ENCODE results near the gene NEK7. TPM values are rescaled to one million over a fixed set of nuclear protein-coding genes. Genes with fewer than 3 reads are reported as not detected.
A peak's percentile ranks its signal among the peaks of the same experiment; 100 is the strongest.

Gene NEK7
- total RNA-seq, 1 experiment from 2014 or later = 46.1 TPM

DNA sequence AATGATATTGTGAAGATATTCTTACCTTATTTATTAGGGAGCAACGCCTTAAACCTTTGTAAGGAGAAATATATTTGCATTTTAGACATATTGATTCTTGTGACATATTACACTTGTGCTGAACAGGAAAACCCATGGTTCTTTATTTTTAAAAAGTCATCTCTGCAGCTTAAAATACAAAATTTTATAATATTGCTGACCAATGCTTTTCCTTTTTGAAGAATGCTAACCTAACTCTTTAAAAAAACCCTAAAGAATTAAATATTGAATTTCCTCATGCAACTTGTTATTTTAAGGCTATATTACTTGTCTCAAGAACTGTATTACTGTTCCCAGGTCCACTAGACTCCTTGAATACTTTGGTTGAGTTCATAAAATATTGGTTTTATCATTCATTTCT is 99.0 kb downstream of the NEK7 start:
- DNase-seq (ENCODE audit: low read depth) = no peak

DNA sequence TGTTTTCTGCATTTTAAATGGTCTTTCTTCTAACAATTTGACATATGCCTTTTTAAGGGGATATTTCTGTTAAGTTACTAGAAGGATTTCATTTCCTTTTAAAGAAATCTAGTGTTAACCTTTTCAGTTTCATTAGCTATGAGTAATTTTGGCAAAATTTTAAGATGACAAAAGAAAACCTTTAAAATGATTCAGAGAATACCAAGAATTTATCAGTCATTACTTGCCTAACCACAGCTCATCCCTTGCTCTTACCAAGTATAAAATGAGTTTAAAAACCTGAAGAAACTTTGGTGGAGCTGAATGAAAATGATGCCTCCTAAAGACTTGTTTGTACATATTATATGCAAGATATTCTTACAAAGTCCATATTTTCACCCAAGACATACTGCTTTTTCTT is 101.7 kb downstream of the NEK7 start:
- peak; percentile 11 for DNase-seq (ENCODE audit: low read depth)

DNA sequence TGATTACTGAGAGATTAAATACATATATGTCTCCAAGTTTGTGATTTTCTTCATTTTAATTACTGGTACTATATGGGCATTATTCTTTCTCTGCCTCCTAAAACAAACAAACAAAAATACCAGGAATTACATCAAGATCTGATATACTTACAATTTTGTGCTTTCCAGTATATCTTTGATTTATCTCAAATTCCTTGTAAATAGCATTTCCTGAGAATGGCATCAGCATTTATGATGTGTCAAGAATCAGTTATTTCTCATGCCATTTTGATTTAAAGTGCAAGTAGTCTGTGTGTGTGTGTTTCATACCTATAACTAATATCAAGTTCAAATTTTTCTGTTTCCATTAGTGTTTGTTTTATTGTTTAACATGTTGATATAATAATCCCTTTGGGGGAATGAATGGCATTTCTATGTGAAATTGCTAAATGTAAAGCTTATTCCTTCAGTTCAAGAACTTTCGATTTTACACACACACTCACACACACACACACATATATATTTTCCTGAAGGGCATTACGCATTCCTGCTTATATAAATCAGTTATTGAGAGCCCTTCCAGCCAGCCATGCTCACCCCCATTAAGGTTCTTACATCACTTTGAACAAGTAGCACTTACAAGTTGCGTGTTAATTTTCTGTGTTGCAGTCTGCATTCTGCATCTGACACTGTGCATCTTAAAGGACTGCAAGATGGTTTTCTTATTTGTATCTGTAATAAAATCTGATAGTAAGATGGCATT is 102.7 kb downstream of the NEK7 start:
- DNase-seq (ENCODE audit: low read depth) = no peak

DNA sequence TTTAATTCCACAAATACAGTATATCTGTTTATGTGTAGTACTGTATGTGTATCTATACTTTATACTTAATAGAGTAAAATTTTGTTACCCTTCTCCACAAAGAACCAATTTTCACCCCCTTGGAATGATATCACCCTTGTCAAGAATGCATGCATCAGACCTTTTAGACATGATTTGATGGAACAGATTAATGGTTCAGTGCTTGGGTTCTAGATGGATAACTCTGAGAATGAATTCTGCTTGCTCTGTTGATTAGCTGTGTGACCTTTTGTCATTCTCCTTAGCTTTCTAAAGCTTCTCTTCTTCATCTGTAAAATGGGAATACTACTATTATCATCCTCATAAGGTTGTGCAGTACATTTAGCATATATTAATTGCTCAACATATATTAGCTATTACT is 105.1 kb downstream of the NEK7 start:
- DNase-seq (ENCODE audit: low read depth) = no peak

DNA sequence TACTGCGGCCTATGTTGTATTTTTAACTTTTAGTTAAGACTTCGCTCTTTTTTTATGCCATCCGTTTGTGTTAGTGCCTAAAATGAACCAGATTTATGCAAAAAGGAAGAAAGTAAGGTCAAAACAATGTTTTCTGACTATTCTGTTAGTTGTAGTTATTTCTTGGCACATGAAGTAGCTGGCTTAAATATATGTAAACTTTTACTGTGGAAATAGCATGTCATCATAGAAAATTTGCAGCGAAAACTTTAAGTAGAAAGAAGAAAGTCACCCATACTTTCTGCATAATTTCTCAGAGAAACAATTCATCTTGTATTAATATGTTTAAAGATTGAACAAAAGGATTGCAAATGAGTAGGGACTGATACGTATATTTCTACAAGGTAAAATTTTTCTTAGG is 106.4 kb downstream of the NEK7 start:
- no peak for DNase-seq (ENCODE audit: low read depth)

DNA sequence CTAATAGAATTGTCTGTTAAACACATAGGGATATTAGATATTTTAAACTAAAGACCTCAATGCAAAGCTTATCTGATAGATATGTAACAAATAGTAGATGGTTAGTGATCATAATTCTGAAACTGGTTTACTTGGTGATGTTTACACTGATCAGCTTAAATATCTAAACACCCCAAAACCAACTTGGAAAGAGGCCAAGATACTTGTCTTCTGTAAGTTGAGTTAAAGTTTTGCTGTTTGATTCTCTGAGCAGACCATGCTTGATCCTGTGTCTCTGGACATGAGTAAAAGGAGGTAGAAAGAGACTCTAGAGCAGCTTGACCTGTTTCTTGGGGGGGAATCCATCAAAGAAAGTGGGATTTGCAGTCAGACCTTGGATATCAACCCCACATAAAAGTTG is 107.5 kb downstream of the NEK7 start:
- no peak for DNase-seq (ENCODE audit: low read depth)

DNA sequence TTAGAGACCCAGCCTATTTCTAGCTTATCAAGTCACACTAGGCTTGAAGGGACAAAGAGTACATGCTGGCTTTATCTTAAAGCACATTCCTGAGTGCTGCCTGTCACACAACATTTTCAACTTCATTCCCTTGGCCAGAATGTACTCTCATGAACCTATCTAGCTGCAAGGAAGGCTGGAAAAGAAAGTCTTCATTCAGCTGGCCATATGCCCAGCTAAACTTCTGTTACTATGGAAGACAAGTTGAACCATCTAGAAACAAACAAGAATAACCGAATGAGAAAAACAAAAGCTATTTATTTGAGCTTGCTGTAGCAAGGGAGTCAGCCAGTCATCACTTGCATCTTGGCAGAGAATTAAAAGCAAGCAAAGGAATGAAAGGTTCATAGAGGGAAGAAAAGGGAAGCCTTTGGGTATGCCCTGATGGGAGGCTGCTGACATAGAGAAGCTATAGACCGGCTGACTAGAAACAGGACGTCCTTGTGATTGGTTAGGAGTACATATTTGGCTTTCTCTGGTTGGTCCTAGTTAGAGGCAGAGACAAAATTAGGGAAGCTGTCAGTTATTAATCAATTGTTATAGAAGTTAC is 108.4 kb downstream of the NEK7 start:
- DNase-seq (ENCODE audit: low read depth) = no peak

DNA sequence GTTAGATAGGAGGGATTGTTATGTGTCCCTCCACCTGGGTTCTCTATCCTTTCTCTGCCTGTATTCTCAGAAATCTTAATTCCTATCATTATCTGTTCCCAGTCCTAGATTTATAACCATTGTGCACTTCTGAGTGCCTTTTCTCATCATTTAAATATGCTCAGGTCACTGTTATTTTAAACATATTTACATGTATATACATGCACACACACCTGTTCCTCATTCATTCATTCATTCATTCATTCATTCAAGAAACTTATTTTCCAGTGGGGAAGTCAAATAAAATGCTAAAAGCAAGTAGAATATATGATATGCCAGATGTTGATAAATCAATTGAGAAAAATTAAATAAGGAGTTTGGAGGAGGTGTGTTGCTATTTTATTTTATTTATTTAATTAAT is 110.3 kb downstream of the NEK7 start:
- DNase-seq (ENCODE audit: low read depth) = no peak

DNA sequence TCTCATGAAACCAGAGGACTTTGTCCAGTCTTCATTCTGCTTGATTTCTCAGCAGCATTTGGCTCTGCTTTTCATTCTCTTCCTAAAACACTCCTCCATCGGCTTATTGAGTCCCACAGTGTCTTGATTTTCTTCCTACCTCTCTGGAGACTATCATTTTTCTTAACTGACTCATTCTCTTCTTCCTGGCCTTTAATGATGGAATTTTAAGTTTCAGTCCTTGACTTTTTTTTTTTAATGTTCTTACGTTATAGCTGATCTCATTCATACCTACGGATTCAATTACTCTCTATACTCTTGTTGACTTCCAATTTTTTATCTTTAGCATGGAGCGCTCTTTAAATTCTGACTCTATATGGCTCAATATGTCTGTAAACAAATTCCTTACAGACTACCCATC is 111.1 kb downstream of the NEK7 start:
- DNase-seq (ENCODE audit: low read depth) = no peak

DNA sequence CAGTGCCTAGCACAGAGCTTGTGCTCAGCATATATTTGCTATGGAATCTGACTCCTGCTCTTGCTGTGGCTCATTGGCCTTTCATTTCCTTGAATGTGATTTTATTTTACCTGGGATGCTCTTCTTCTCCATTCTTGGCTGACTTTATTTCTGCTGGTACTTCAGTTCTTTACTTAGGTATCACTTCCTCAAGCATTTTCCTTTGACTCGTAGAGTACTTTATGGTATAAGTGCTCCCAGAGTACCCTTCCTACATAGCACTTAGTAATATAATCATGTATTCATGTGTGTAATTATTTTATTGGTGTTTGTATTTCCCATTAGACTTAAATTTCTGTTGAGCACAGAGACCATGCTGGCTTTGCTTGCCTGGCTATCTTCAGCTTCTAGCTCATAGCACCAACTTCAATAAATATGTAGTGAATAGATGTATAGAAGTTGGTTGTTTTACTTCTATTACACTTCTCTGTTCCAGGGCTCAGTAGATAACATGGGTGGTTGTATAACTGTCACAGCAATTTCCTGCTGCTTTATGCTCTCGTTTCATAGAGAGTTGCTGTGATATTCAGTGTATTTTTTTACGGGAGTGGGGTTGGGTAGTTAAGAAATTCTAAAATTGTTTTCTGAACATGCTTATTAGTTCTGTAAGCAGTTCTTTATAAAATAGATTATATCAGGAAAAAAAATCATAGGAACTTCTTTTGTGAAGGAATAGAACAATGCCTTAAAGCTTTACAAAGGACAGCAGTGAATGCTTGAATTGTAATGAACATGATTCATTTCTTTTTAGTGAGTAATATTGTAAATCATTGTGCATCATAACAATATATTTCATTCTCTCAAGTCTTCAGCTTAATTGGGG is 112.2 kb downstream of the NEK7 start:
- no peak for DNase-seq (ENCODE audit: low read depth)

DNA sequence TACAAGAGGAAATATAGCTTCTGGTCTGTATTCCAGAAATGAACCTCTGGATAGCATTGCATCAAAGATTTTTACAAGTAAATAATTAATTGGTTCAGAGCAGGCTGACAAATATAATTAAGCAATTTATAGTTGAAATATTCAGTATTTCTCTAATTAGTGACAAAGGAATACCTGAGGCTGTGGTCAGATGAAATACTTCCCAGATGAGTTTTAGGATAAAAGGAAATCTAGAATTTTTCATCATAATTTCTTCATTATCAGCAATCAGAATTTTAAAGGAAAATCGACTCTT is 112.8 kb downstream of the NEK7 start:
- no peak for DNase-seq (ENCODE audit: low read depth)

DNA sequence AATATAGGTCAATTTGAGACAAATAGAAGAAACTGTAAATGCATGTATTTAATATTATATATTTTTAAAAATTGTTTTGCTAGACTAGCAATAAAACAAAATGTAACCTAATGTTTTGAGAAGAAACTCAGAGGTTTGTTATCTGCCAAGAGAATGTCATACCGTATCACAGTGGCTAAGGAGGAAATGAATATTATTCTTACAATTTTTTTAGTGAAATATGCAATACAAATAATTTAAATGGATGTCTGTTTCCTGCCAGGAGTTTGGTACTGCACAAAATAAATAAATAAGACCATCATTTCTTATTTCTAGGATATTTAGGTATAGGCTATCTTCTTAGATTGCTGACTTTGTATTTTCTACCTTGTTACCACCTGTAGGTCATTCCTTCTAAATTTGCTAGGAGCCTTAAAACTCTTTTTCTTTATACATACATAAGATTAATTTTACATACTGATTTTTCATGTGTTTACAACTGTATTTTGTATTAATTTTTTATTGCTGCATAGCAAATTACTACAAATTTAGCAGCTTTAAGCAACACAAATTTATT is 113.6 kb downstream of the NEK7 start:
- DNase-seq (ENCODE audit: low read depth) = no peak

DNA sequence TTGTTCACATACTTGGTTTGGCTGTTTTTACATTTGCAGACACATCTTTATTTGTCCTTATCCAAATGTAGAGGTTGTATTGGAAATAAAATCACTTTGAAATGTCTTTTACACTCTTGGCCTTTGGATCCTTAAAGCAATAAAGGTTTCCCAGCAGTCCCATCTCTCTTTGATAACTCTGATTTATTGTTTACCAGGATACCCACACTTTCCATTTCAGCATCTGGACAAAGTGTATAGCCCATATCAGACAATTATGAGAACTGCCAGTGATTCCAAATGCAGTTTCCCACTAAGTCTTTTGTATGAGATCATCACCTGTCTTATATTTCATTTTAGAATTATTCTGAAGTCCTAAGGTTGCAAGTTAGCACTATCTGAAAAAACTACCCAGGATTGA is 114.7 kb downstream of the NEK7 start:
- no peak for DNase-seq (ENCODE audit: low read depth)

DNA sequence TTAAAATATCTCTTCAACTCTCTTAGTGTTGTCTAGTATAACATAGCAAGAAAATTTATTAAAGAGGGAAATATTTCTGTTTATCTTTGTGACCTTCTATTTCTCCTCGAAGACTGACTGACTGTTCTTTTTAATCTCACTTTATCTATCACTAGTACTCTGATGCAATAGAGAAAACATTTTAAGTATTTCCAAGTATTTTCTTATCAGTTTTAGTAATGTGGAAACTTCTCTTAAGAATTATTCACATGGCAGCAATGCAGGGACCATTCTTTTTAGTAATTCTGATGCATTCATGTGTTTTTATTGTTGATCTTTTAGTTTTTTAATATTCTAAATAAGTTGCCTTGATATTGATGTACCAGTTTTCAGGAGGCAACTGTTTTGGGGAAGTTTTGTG is 115.7 kb downstream of the NEK7 start:
- DNase-seq (ENCODE audit: low read depth) = no peak

DNA sequence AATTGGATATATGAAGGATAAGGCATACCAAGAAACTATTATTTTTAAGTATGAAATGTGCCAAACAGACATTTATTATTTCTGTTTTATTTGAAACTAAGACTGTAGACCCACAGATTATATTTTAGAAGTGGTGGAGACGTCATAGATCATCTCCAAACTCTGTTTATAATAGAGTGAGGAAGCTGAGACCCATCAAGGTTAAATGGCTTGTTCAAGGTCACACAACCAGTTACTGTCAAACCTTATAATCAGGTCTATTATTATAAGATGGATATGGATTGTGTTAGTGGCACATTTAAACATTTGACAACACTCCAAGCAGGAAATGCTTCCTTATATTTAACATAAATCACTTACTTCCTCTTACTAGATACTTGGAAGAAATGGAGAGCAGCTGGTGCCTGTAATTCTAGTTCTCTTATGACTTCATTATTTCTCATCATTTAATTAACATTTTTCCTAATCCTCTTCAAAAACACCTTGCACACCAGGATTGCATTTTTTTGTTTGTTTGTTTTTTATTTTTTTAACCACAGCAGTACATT is 117.0 kb downstream of the NEK7 start:
- DNase-seq (ENCODE audit: low read depth) = no peak

DNA sequence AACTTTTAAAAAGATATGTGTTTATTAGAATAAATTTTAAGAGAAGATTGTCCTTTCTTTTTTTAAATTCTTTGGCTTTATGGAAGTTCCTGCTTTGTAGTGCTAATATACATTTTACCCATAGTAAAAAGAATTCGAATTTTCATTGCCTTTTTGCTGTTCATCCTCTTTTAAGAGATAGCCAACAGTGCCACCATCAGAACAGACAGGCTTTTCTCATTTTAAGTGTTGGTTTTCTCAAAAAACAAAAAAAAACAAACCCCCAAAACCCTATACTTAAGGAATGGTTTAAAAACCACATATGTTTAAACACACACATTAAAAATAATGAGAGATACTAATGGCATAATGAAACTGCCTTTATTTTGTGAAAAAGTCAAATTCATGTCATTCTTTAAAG is 118.8 kb downstream of the NEK7 start:
- DNase-seq (ENCODE audit: low read depth) = no peak

DNA sequence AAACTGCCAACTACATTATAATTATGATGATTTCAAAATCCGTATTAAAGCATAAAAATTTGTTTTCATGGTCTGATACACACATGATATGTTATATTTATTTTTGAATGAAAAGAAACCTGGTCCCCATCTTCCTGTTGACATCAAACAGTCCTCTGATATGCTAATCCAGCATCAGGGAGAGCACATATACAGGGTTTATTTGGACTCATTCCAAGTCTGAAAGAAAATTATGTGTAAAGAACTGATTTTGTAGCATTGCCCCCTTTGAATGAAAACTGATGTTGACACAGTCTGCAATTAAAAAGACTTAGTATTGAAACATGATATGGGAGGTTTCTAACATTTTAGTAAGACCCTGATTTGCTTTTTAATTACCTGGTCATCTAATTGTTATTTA is 119.4 kb downstream of the NEK7 start:
- DNase-seq (ENCODE audit: low read depth) = no peak

DNA sequence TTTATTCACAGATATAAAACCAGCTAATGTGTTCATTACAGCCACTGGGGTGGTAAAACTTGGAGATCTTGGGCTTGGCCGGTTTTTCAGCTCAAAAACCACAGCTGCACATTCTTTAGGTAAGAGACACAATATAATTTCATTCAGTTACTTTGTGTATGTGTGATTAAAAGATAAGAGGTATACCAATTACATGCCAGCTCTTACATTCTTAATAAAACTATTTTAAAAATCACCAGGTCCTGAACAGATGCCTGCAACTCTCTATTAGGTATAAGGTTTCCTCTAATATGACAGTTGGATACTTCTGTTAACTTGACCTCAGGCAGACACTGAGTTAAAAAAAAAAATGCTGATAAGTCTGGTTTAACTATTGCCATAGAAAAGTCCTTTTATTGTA is 122.1 kb downstream of the NEK7 start:
- no peak for DNase-seq (ENCODE audit: low read depth)

DNA sequence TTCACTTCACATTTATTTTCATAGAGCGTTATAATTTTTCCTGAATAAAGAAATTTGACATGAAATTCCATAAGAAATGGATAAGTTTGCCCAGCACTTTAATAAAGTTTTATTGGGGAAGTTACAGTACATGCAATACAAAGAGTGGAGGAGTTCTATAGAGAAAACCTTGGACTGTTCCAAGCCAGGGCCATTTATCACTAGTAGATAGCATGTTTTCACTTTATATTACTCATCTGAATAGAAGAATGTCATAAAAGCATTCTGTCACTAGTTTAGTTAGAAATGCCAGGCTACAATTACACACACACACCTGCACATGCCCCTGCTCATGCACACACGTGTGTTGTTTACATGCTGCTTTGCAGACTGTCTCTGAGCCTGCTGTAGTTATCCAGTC is 123.3 kb downstream of the NEK7 start:
- DNase-seq (ENCODE audit: low read depth) = no peak

DNA sequence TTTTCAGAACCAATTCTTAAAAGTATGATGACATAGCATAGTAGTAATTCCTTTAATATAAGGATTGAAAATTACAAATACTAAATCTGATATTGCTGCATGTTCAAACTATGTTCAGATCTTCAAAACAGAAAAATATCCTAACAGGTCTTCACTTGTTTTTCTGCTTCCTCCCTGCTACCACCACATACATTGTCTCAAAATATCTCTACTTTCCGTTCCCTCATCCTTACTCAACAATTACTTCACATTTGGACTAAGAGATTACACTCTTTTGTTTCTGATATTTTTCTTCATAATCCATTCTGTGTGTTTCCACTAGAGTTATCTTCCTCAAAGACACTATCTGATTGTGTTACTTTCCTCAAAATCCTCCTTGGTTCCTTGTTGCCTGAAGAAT is 125.1 kb downstream of the NEK7 start:
- DNase-seq (ENCODE audit: low read depth) = no peak

DNA sequence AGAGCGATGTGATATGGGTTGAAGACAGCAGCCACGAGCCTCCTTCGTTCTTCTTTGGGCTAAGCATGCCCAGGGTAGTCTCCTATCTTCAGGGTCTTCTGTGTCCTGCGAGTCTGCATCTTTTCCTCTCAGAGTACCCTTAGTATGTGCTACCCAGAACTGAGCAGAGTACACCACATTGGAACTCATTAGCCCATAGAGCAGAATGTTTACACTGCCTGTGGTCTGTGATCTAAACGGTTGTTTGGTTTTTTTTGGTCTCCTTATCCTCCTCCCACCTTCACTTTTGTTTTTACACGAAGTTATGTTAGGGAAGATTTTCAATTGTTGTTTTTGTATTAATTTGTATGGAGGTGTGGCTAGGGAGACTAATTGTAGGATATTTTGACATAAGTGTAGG is 126.4 kb downstream of the NEK7 start:
- DNase-seq (ENCODE audit: low read depth) = peak; percentile 8

DNA sequence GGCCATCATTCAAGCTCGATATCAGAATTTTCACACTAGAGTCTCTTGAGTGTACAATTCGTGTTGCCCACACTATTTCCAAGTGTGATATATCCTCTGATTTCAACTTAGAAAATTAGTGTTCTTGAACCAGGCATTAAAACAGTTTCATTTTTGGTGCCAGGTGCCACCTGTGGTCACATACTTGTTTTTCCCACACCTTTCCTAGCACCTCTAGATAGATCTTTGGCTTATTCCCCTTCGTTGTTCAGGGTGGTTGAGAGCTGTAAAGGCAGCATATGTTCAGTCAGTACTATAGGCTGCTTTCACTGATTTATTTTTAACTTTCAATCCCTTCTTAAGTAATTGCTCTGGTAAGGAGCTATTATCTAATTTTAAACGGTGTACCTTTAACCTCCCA is 131.1 kb downstream of the NEK7 start:
- DNase-seq (ENCODE audit: low read depth) = no peak

Measured in Daoy (cell line).